ENCODE measurements around the gene MSI2. TPM values are rescaled to one million over a fixed set of nuclear protein-coding genes. Genes with fewer than 3 reads are reported as not detected.

Gene MSI2
- total and polyA plus RNA-seq, 2 experiments from 2014 or later: 18.9 to 41.8 TPM

GRCh38 chr17:57271821-57272220 is 15.5 kb downstream of the MSI2 start:
- DNase-seq (ENCODE audit: low spot score) (no peak), ATAC-seq (no peak)
- Histone ChIP-seq H3F3A (replicated peaks; ENCODE audit: low read depth) (no peaks in the 10 kb centered on the region), H3K36me3 (ENCODE audit: insufficient read depth) (peaks cover 9% of the 10 kb centered on the region; the same call in 1 of the 2 replicates), H3K79me2 (replicated peaks; ENCODE audit: insufficient read depth) (peaks cover 23% of the 10 kb centered on the region), H3K27me3 (ENCODE audit: insufficient read depth) (no peaks in the 10 kb centered on the region), H4K20me1 (replicated peaks; ENCODE audit: insufficient read depth) (peaks cover 52% of the 10 kb centered on the region), H3K27ac (ENCODE audit: low read depth) (no peak overlapping the region), H3K4me1 (ENCODE audit: insufficient read depth) (peaks cover 17% of the 10 kb centered on the region), H2AFZ (no peak overlapping the region), H3K4me3 (no peak overlapping the region), H3K4me2 (no peak overlapping the region), H3K9me2 (ENCODE audit: insufficient read depth) (no peaks in the 10 kb centered on the region)
- no peaks in the 10 kb centered on the region for H3K27me3 Mint-ChIP-seq (ENCODE audit: insufficient read depth, low read depth, poor library complexity)
- H3K27ac Mint-ChIP-seq: no peak overlapping the region
- no peaks in the 10 kb centered on the region for H3K9me3 Mint-ChIP-seq
- no peak overlapping the region for H3K4me3 Mint-ChIP-seq
- no peak for TF ChIP-seq JUNB (IDR thresholded peaks at IDR 0.05; ENCODE audit: unreplicated experiment)
- TF ChIP-seq ZNF114 (CRISPR knock-in tag; IDR thresholded peaks at IDR 0.05): no peak
- TF ChIP-seq ETS1 (IDR thresholded peaks at IDR 0.05): no peak
- TF ChIP-seq EZH2 (IDR thresholded peaks at IDR 0.05; ENCODE audit: low read depth, unreplicated experiment): no peak
- no peak for TF ChIP-seq POLR2AphosphoS5 (IDR thresholded peaks at IDR 0.05; ENCODE audit: low read depth)
- no peak for TF ChIP-seq NANOG (IDR thresholded peaks at IDR 0.05; ENCODE audit: borderline replicate concordance)
- TF ChIP-seq CREB1 (CRISPR knock-in tag; IDR thresholded peaks at IDR 0.05; ENCODE audit: low read depth): no peak
- no peak for TF ChIP-seq REST (IDR thresholded peaks at IDR 0.05; ENCODE audit: unreplicated experiment)
- TF ChIP-seq CTCF (conservative IDR thresholded peaks at IDR 0.05; ENCODE audit: low read depth in 2 of 2): no peak
- no peak for TF ChIP-seq STAT1 (IDR thresholded peaks at IDR 0.05; ENCODE audit: unreplicated experiment)
- peaks cover 45% of the 10 kb centered on the region for H3K36me3 Mint-ChIP-seq (ENCODE audit: low read depth)
- H3K4me1 Mint-ChIP-seq: peaks cover 27% of the 10 kb centered on the region

GRCh38 chr17:57273490-57273889 is 17.2 kb downstream of the MSI2 start:
- no peak overlapping the region for H3K27ac ChIP-seq (ENCODE audit: low read depth)
- H3K79me2 ChIP-seq (replicated peaks; ENCODE audit: insufficient read depth): peaks cover 14% of the 10 kb centered on the region; the same call in 1 of the 2 replicates
- no peaks in the 10 kb centered on the region for H3F3A ChIP-seq (replicated peaks; ENCODE audit: low read depth)
- Mint-ChIP-seq H3K27me3 (ENCODE audit: insufficient read depth, low read depth, poor library complexity) (peaks cover 2% of the 10 kb centered on the region), H3K9me3 (no peaks in the 10 kb centered on the region), H3K4me3 (no peak overlapping the region), H3K36me3 (ENCODE audit: low read depth) (peaks cover 33% of the 10 kb centered on the region), H3K27ac (no peak overlapping the region), H3K4me1 (peaks cover 27% of the 10 kb centered on the region)
- H3K9me2 ChIP-seq (ENCODE audit: insufficient read depth): no peaks in the 10 kb centered on the region
- H3K4me3 ChIP-seq: no peak overlapping the region
- H3K4me2 ChIP-seq: no peak overlapping the region
- DNase-seq (ENCODE audit: low spot score): no peak
- peaks cover 17% of the 10 kb centered on the region for H3K4me1 ChIP-seq (ENCODE audit: insufficient read depth)
- no peaks in the 10 kb centered on the region for H3K27me3 ChIP-seq (ENCODE audit: insufficient read depth)
- ATAC-seq: no peak
- H4K20me1 ChIP-seq (replicated peaks; ENCODE audit: insufficient read depth): peaks cover 47% of the 10 kb centered on the region
- H2AFZ ChIP-seq: no peak overlapping the region
- H3K36me3 ChIP-seq (ENCODE audit: insufficient read depth): no peaks in the 10 kb centered on the region; the same call in 1 of the 2 replicates
- TF ChIP-seq STAT1 (IDR thresholded peaks at IDR 0.05; ENCODE audit: unreplicated experiment) (no peak), CREB1 (CRISPR knock-in tag; IDR thresholded peaks at IDR 0.05; ENCODE audit: low read depth) (no peak), CTCF (conservative IDR thresholded peaks at IDR 0.05; ENCODE audit: low read depth in 2 of 2) (no peak)

Data from GM23338 (cell line).